ENCODE measurements around the gene IPO9.

IPO9 gene

DNA sequence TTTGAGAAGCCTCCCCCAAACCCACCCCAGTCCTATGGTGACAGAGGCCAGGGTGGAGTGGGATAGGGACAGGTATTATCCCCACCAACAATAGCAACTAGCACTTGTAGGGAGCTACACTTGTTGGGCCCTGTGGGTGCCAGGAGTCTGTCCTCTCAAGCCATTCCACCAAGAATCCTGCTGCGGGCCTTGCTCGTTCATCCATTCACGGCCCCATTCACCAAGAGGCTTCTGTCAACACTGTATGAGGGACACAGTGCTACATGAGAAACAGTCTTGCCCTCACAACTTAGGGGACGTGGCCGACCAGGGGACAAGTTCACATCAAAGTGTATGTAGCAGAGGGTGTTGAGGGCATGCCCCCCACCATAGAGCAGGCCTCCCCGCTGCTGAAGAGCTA is 78.7 kb downstream of the IPO9 start:
- DNase-seq = no peak

- no peak for DNase-seq
These were observed 83.0 kb downstream of the IPO9 start for GRCh38 chr1:201911826-201912571.

- no peak for DNase-seq
These were observed 83.9 kb downstream of the IPO9 start for GRCh38 chr1:201912832-201913231.

GRCh38 chr1:201914456-201915235 is 85.7 kb downstream of the IPO9 start:
- no peak for DNase-seq

GRCh38 chr1:201916649-201917249 is 87.8 kb downstream of the IPO9 start:
- DNase-seq = no peak

GRCh38 chr1:201917362-201918033 is 88.5 kb downstream of the IPO9 start:
- DNase-seq = no peak

- DNase-seq = no peak
These were observed 89.4 kb downstream of the IPO9 start for GRCh38 chr1:201918343-201918742.

DNA sequence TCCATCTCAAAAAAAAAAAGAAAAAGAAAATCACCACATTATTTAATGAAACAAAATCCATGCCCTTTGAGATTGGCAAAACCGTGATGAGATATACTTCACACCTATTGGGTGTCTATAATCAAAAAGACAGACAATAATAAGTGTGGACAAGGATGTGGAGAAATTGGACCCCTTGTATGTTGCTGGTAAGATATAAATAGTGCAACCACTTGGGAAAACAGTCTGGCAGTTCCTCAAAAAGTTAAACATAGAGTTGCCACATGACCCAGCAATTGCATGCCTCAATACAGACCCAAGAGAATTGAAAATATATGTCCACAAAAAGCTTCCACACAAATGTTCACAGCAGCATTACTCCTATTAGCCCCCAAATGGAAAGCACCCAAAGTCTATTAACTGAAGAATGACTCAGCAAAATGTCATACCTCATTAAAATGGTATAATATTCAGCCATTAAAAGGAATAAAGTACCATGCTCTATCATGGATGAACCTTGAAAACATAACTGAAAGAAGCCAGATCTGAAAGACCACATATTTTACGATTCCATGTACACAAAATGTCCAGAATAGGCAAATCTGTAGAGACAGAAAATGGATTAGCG is 93.1 kb downstream of the IPO9 start:
- DNase-seq = no peak

DNA sequence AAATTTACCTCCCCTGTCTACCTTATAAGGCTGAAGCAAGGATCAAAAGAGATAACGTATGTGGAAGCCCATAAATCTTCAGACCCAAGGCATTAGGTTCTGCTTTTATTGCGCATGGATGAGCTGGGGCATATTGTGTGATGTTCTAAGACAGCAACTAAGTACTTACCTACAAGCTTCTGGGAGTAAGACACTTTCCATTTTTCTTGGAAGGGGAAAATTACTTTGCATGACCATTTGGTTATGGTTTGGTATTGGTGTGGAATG is 96.3 kb downstream of the IPO9 start:
- DNase-seq = no peak

GRCh38 chr1:201925981-201926645 is 97.2 kb downstream of the IPO9 start:
- DNase-seq = no peak

DNA sequence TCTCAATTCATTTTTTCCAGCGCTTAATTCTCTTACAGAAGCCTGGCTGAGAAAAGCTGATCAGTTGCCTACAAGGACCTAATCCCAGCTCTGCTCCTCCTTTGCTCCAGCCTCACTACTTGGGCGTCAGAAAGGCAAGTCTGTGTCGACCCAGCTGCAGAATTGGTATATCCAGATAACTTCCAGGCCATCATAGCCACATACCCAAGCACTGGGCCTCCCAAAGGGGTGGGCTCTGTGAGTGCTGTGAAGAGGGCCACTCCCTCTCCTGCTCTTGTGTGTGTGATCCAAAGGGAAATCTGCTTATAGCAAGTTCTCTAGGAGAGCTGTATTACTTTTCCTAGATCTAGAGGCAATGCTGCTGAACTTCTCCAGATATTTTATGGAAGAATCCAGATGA is 99.3 kb downstream of the IPO9 start:
- no peak for DNase-seq

GRCh38 chr1:201930137-201930536 is 101.2 kb downstream of the IPO9 start:
- no peak for DNase-seq

DNA sequence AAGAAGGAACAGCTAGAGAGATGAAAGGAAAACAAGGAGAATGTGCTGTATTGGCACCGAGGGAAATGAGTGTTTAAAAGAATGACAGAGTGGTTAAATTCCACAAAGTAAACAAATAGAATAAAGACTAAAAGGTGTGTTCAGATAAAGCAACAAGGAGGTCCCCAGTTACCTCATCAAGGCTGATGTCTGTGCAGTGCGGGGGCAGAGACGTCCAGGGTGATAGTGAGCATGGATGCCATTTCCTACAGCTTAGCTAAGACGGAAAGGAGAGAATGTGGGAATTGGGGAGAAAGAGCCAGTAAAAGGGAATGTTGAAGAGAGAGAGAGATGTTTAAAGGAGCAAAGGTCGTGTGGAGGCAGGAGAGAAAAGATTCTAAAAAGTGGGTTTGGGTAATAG is 101.8 kb downstream of the IPO9 start:
- no peak for DNase-seq
